Natural killer cell (primary cell): ENCODE measurements around the gene MYBPC3. TPM values are rescaled to one million over a fixed set of nuclear protein-coding genes. Genes with fewer than 3 reads are reported as not detected.
A peak's percentile ranks its signal among the peaks of the same experiment; 100 is the strongest.

ENCODE experiments used
- ATAC-seq, 3 donors: fragments of 150-1000 bp in 2 of 3; fragments of 200-7000 bp in 1 of 3; cut with Tn5 transposase; 1 replicate in 1 of 3; 2 replicates in 2 of 3; pipeline ENCODE4 v1.10.0; 2021; ENCODE audit warnings: mild to moderate bottlenecking in 2 of 3, moderate library complexity in 2 of 3
- DNase-seq, 2 donors: peaks; one replicate each; pipeline versions ENCODE4 v3.0.0 to v3.0.0-alpha.2; 2013 to 2021; ENCODE audit warnings: mixed read lengths in 1 of 2
- H3K27ac ChIP-seq: one replicate; pipeline ENCODE4 v1.5.1; 2013; ENCODE audit warnings: mild to moderate bottlenecking, low read length
- H3K27me3 ChIP-seq: one replicate; pipeline ENCODE4 v1.6.1; 2013; ENCODE audit warnings: low read length; ENCODE audit not compliant: control insufficient read depth, insufficient read depth
- H3K36me3 ChIP-seq: one replicate; pipeline ENCODE4 v1.6.1; 2013; ENCODE audit warnings: low read length; ENCODE audit not compliant: control insufficient read depth, insufficient read depth
- H3K4me1 ChIP-seq: one replicate; pipeline ENCODE4 v1.6.1; 2013; ENCODE audit warnings: low read length; ENCODE audit not compliant: control insufficient read depth, insufficient read depth
- H3K4me3 ChIP-seq: one replicate; pipeline ENCODE4 v1.5.1; 2013; ENCODE audit warnings: low read length
- H3K9me3 ChIP-seq: one replicate; pipeline ENCODE4 v1.6.1; 2013; ENCODE audit warnings: low read length; ENCODE audit not compliant: control insufficient read depth, insufficient read depth
- H3K27ac Mint-ChIP-seq, 2 donors: one replicate each; pipeline ENCODE4 v1.8.0; 2022; ENCODE audit warnings: mild to moderate bottlenecking in 2 of 2, mixed read lengths in 2 of 2, moderate library complexity in 1 of 2
- H3K27me3 Mint-ChIP-seq, 2 donors: one replicate each; pipeline ENCODE4 v1.8.0; 2022; ENCODE audit warnings: low read depth in 2 of 2, mixed read lengths in 2 of 2
- H3K36me3 Mint-ChIP-seq: one replicate; pipeline ENCODE4 v1.8.0; 2022; ENCODE audit warnings: mixed read lengths
- H3K4me1 Mint-ChIP-seq, 2 donors: one replicate each; pipeline ENCODE4 v1.8.0; 2022; ENCODE audit warnings: mixed read lengths in 2 of 2
- H3K4me3 Mint-ChIP-seq: one replicate; pipeline ENCODE4 v1.8.0; 2022; ENCODE audit warnings: mild to moderate bottlenecking, moderate library complexity, mixed read lengths
- H3K9me3 Mint-ChIP-seq, 2 donors: one replicate each; pipeline ENCODE4 v1.8.0; 2022; ENCODE audit warnings: mixed read lengths in 2 of 2
- WGBS: methylation state at CpG from one replicate; pipeline ENCODE4 v1.1.7; 2013; ENCODE audit warnings: missing lambda C conversion rate; ENCODE audit not compliant: insufficient coverage; 5-methylcytosine and 5-hydroxymethylcytosine counted together
- intact Hi-C: fragments of 100-400 bp; cut with micrococcal nuclease; formaldehyde crosslinking; loops from one replicate; pipeline ENCODE4 v1.14.2; 2022
- total RNA-seq, 4 donors: library from RNA; stranded (reverse); fragments of 120-200 nt in 1 of 4; gene quantifications; one replicate each; pipeline versions ENCODE4 v1.2.3 to v1.2.4, GENCODE V29; 2013 to 2022
- TF ChIP-seq, protein P1 (sequence below): fragments of 200-600 bp; IDR thresholded peaks from one replicate; pipeline ENCODE4 v1.8.0; 2022; ENCODE audit warnings: antibody characterized with exemption

The MYBPC3 gene
- total RNA-seq, 3 donors from 2014 or later (not counting 1 experiment from before 2014, with no cell fraction given), result 0.45 to 0.53 TPM; not detected in 1

DNA sequence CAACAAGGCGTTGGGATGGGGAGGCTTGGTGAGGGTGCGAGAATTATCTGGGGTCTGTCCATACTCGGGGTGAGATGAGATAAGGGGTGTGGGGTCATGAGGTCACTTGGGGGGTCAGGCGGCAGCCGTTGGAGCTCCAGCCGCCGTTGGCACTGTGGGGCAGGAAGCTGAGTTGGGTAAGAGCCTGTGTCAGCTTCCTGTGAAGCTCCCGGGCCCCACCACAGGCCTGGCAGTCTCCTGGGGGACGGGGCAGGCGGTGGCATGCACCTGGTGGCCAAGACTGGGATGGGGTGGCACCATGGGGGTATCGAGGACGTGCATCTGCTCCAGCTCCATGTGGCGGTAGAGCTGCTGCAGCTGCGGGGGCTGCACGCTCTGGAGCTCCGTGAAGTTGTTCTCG lies 7.1 kb upstream of the MYBPC3 start:
- no peak overlapping the region for H3K27ac ChIP-seq
- H3K36me3 Mint-ChIP-seq, result no peaks in the 10 kb centered on the region

DNA sequence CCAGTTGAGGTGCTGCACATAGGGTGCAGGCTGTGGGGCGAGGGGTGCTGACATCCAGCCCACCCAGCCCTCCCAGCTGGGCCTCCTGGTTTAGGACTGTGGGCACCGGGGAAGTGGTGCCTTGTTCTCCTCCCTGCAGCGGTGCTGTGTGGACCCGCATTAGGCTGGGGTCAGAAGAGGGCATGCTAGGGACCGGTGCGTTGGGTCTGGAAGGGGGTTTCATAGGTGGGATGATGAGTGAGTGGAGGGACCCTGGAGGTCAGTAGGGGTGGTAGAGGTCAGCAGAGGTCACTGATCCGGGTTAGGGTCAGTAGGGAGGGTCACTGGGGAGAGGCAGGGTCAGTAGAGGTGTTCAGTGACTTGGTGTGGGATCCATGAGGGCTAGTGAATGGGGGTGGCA lies 6.7 kb upstream of the MYBPC3 start:
- H3K27me3 Mint-ChIP-seq, result no peaks in the 10 kb centered on the region
- no peak overlapping the region for H3K4me3 Mint-ChIP-seq
- no peaks in the 10 kb centered on the region for H3K9me3 Mint-ChIP-seq
- no peaks in the 10 kb centered on the region for H3K36me3 ChIP-seq
- ATAC-seq (no peak), DNase-seq (no peak)
- WGBS, result 83% methylated on average over 7 of the region's 7 CpGs
- peak overlapping the region in 1 of 2 donors; percentile 68 for H3K27ac Mint-ChIP-seq
- H3K4me1 ChIP-seq, result peaks cover 24% of the 10 kb centered on the region
- H3K36me3 Mint-ChIP-seq, result no peaks in the 10 kb centered on the region
- no peak overlapping the region for H3K27ac ChIP-seq
- no peaks in the 10 kb centered on the region for H3K9me3 ChIP-seq
- TF ChIP-seq, protein P1, sequence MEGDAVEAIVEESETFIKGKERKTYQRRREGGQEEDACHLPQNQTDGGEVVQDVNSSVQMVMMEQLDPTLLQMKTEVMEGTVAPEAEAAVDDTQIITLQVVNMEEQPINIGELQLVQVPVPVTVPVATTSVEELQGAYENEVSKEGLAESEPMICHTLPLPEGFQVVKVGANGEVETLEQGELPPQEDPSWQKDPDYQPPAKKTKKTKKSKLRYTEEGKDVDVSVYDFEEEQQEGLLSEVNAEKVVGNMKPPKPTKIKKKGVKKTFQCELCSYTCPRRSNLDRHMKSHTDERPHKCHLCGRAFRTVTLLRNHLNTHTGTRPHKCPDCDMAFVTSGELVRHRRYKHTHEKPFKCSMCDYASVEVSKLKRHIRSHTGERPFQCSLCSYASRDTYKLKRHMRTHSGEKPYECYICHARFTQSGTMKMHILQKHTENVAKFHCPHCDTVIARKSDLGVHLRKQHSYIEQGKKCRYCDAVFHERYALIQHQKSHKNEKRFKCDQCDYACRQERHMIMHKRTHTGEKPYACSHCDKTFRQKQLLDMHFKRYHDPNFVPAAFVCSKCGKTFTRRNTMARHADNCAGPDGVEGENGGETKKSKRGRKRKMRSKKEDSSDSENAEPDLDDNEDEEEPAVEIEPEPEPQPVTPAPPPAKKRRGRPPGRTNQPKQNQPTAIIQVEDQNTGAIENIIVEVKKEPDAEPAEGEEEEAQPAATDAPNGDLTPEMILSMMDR, result no peak
- H3K27me3 ChIP-seq, result no peaks in the 10 kb centered on the region
- H3K4me3 ChIP-seq, result no peak overlapping the region
- peaks cover 6 to 15% of the 10 kb centered on the region in 2 donors for H3K4me1 Mint-ChIP-seq
- intact Hi-C loops, result no loop called here

More for the DNA sequence above, 7.1 kb upstream of the MYBPC3 start:
- Histone ChIP-seq H3K9me3 (no peaks in the 10 kb centered on the region), H3K36me3 (no peaks in the 10 kb centered on the region), H3K27me3 (no peaks in the 10 kb centered on the region), H3K4me1 (peaks cover 24% of the 10 kb centered on the region), H3K4me3 (no peak overlapping the region)
- H3K4me3 Mint-ChIP-seq, result no peak overlapping the region
- WGBS, result 25% methylated on average over 17 of the region's 17 CpGs
- intact Hi-C loops, result no loop called here
- TF ChIP-seq, protein P1, result no peak
- no peaks in the 10 kb centered on the region for H3K27me3 Mint-ChIP-seq
- peak; percentile 60 to 67 (median 65) for ATAC-seq
- DNase-seq, result no peak
- peaks cover 6 to 15% of the 10 kb centered on the region in 2 donors for H3K4me1 Mint-ChIP-seq
- peak overlapping the region in 1 of 2 donors; percentile 68 for H3K27ac Mint-ChIP-seq
- H3K9me3 Mint-ChIP-seq, result no peaks in the 10 kb centered on the region

- Mint-ChIP-seq H3K9me3 (no peaks in the 10 kb centered on the region), H3K36me3 (no peaks in the 10 kb centered on the region), H3K4me3 (no peak overlapping the region), H3K4me1 (peaks cover 6 to 15% of the 10 kb centered on the region in 2 donors), H3K27me3 (no peaks in the 10 kb centered on the region), H3K27ac (peak overlapping the region in 1 of 2 donors; percentile 68)
- intact Hi-C loops, result no loop called here
- WGBS, result 95% methylated on average over 14 of the region's 14 CpGs
- Histone ChIP-seq H3K27me3 (no peaks in the 10 kb centered on the region), H3K36me3 (no peaks in the 10 kb centered on the region), H3K4me3 (no peak overlapping the region), H3K27ac (no peak overlapping the region), H3K9me3 (no peaks in the 10 kb centered on the region), H3K4me1 (peaks cover 24% of the 10 kb centered on the region)
- ATAC-seq, result no peak
- no peak for DNase-seq
- TF ChIP-seq, protein P1, result no peak
Measured at GRCh38 chr11:47358731-47359051, 6.2 kb upstream of the MYBPC3 start.

GRCh38 chr11:47357985-47358730 lies 5.7 kb upstream of the MYBPC3 start:
- DNase-seq (no peak), ATAC-seq (no peak)
- no peaks in the 10 kb centered on the region for H3K36me3 ChIP-seq
- Mint-ChIP-seq H3K9me3 (no peaks in the 10 kb centered on the region), H3K4me3 (no peak overlapping the region), H3K27me3 (no peaks in the 10 kb centered on the region), H3K27ac (no peak overlapping the region), H3K36me3 (no peaks in the 10 kb centered on the region), H3K4me1 (peaks cover 6 to 15% of the 10 kb centered on the region in 2 donors)
- intact Hi-C loops, result no loop called here
- TF ChIP-seq, protein P1, result no peak
- no peaks in the 10 kb centered on the region for H3K9me3 ChIP-seq
- 96% methylated on average over 6 of the region's 6 CpGs for WGBS
- peaks cover 24% of the 10 kb centered on the region for H3K4me1 ChIP-seq
- no peak overlapping the region for H3K27ac ChIP-seq
- H3K27me3 ChIP-seq, result no peaks in the 10 kb centered on the region
- no peak overlapping the region for H3K4me3 ChIP-seq
